Pancreas (tissue), 10 donors: ENCODE results near the gene ERI3. TPM values are rescaled to one million over a fixed set of nuclear protein-coding genes. Genes with fewer than 3 reads are reported as not detected.

Experiments
- ATAC-seq, 4 donors: fragments of 200-7000 bp; cut with Tn5 transposase; one replicate each; pipeline versions ENCODE4 v1.8.0 to v1.9.1; 2020; ENCODE audit warnings: mild to moderate bottlenecking in 4 of 4, moderate library complexity in 4 of 4
- DNase-seq, 6 donors: peaks; one replicate each; pipeline ENCODE4 v3.0.0-alpha.2; 2020
- FAIRE-seq: peaks from 2 replicates; lab custom pipeline; 2012; peaks lifted over from hg19 to GRCh38; lab: Jason Lieb, UNC
- H3K27ac ChIP-seq, 4 donors: fragments of 200-600 bp; sonication (generic); 1 replicate in 3 of 4; 2 replicates in 1 of 4; pipeline versions ENCODE4 v1.5.0 to v1.8.0; 2020
- H3K27me3 ChIP-seq, 4 donors: fragments of 200-600 bp; one replicate each; pipeline ENCODE4 v1.8.0; 2021
- H3K36me3 ChIP-seq, 3 donors: fragments of 200-600 bp; sonication (generic) in 1 of 3; one replicate each; pipeline versions ENCODE4 v1.5.0 to v1.8.0; 2020 to 2021
- H3K4me1 ChIP-seq, 3 donors: fragments of 200-600 bp; one replicate each; pipeline ENCODE4 v1.8.0; 2021
- H3K4me3 ChIP-seq, 4 donors: fragments of 200-600 bp; sonication (generic) in 2 of 4; one replicate each; pipeline versions ENCODE4 v1.5.0 to v1.8.0; 2020 to 2021
- H3K9me3 ChIP-seq, 4 donors: fragments of 200-600 bp; one replicate each; pipeline ENCODE4 v1.8.0; 2021
- CTCF ChIP-seq, 4 donors: fragments of 200-600 bp; sonication (generic) in 3 of 4; IDR thresholded peaks; one replicate each; pipeline versions ENCODE4 v1.5.0 to v1.8.0; 2021; ENCODE audit warnings: antibody characterized with exemption in 4 of 4
- WGBS, 2 donors: extraction: QIAGEN DNeasy Blood & Tissue Kit; methylation state at CpG; one replicate each; pipeline ENCODE4 v1.1.7; 2013; 5-methylcytosine and 5-hydroxymethylcytosine counted together
- intact Hi-C, 3 donors: fragments of 100-400 bp; cut with DNase I; formaldehyde crosslinking; loops; one replicate each; pipeline versions ENCODE4 v1.11.1 to v1.14.2; 2022
- polyA plus RNA-seq, 2 donors: library from polyadenylated mRNA; stranded (reverse); fragments of 200-250 nt; gene quantifications; one replicate each; pipeline ENCODE4 v1.2.3, GENCODE V29; 2013
- total RNA-seq, 6 donors: library from RNA; stranded (reverse); fragmentation: NEBNext Ultra II Directional in 4 of 6; extraction: Animal tissue kit (Norgen Biotek cat#: 25700) in 4 of 6; gene quantifications; one replicate each; pipeline versions ENCODE4 v1.2.1 to v1.2.4, GENCODE V29; 2021 to 2023
- donor health status: healthy with polysubstance abuse.
- donor health status: DM: no; HTN: no; CAD: no; lungs with moderate emphysema.
- donor health status: DM: no; HTN: no; CAD: no.
- donor health status: control.
- donor health status: control.
- donor health status: Bipolar disorder and iron deficiency.
- donor health status: DM: yes; HTN: yes; CAD: no.
- donor health status: DM: no; HTN: no; CAD: no.
- donor health status: DM: no; HTN: no; CAD: no.
- donor health status: DM: yes; HTN: yes; CAD: no.

Gene ERI3
- total and polyA plus RNA-seq, 8 donors: 18.9 to 33.7 (median 21.8) TPM

GRCh38 chr1:44293761-44294315 is 61.2 kb downstream of the ERI3 start:
- ATAC-seq (peak; percentile 89 to 95 (median 92)), DNase-seq (peak; percentile 86 to 96 (median 91)), FAIRE-seq (no peak)
- Histone ChIP-seq H3K4me3 (no peak overlapping the region), H3K9me3 (no peaks in the 10 kb centered on the region), H3K27ac (peak overlapping the region; percentile 18 to 85 (median 68)), H3K27me3 (no peaks in the 10 kb centered on the region), H3K36me3 (peaks cover 0 to 14% (median 0%) of the 10 kb centered on the region in 3 donors), H3K4me1 (peaks cover 6 to 14% (median 7%) of the 10 kb centered on the region in 3 donors)
- WGBS, 2 donors: 7 to 11% methylated on average over 9 of the region's 9 CpGs
- intact Hi-C loops: no loop called here
- peak in 3 of 4 donors; percentile 6 to 28 (median 18) for TF ChIP-seq CTCF (IDR thresholded peaks at IDR 0.05)

- WGBS, 2 donors: 95% methylated on average over 10 of the region's 10 CpGs
- Histone ChIP-seq H3K36me3 (peaks cover 0 to 11% (median 0%) of the 10 kb centered on the region in 3 donors), H3K9me3 (no peaks in the 10 kb centered on the region), H3K27me3 (no peaks in the 10 kb centered on the region), H3K4me3 (no peak overlapping the region), H3K27ac (peak overlapping the region in 1 of 4 donors; percentile 85), H3K4me1 (peaks cover 6 to 14% (median 7%) of the 10 kb centered on the region in 3 donors)
- intact Hi-C loops: no loop called here
- FAIRE-seq: no peak
- DNase-seq: no peak
- TF ChIP-seq CTCF (IDR thresholded peaks at IDR 0.05): no peak
- ATAC-seq: no peak
These were observed 62.4 kb downstream of the ERI3 start for GRCh38 chr1:44292651-44293050.

- H3K4me3 ChIP-seq: no peak overlapping the region
- 83% methylated on average over 11 of the region's 11 CpGs for WGBS, 2 donors
- no peaks in the 10 kb centered on the region for H3K9me3 ChIP-seq
- no peak for ATAC-seq
- TF ChIP-seq CTCF (IDR thresholded peaks at IDR 0.05): no peak
- peaks cover 6 to 14% (median 7%) of the 10 kb centered on the region in 3 donors for H3K4me1 ChIP-seq
- H3K27ac ChIP-seq: no peak overlapping the region
- H3K36me3 ChIP-seq: no peaks in the 10 kb centered on the region
- DNase-seq: no peak
- no peaks in the 10 kb centered on the region for H3K27me3 ChIP-seq
- intact Hi-C loops: no loop called here
- FAIRE-seq: no peak
These were observed 64.6 kb downstream of the ERI3 start for GRCh38 chr1:44290250-44291094.

GRCh38 chr1:44289530-44289929 is 65.5 kb downstream of the ERI3 start:
- WGBS, 2 donors: 62 to 71% methylated on average over 7 of the region's 7 CpGs
- Histone ChIP-seq H3K4me3 (no peak overlapping the region), H3K27ac (no peak overlapping the region), H3K27me3 (no peaks in the 10 kb centered on the region), H3K36me3 (no peaks in the 10 kb centered on the region), H3K4me1 (peaks cover 6 to 14% (median 7%) of the 10 kb centered on the region in 3 donors), H3K9me3 (no peaks in the 10 kb centered on the region)
- intact Hi-C loops: no loop called here
- no peak for TF ChIP-seq CTCF (IDR thresholded peaks at IDR 0.05)
- FAIRE-seq (no peak), DNase-seq (peak in 3 of 6 donors; percentile 41 to 62 (median 53)), ATAC-seq (peak in 1 of 4 donors; percentile 47)
